Neural progenitor cell (in vitro differentiated cells): ENCODE results near the gene NECTIN3. TPM values are rescaled to one million over a fixed set of nuclear protein-coding genes. Genes with fewer than 3 reads are reported as not detected.

Experiments used
- DNase-seq: peaks from one replicate; pipeline ENCODE4 v3.0.0-alpha.2; 2016; ENCODE audit warnings: low spot score
- H2AFZ ChIP-seq: fragments of 200-600 bp; sonication (generic); replicated peaks from 2 replicates; pipeline ENCODE4 v1.6.1; 2016; ENCODE audit warnings: antibody characterized with exemption
- H3F3A ChIP-seq: fragments of 200-600 bp; sonication (generic); 2 replicates; pipeline ENCODE4 v1.6.1; 2016; ENCODE audit warnings: antibody characterized with exemption, low read depth
- H3K27ac ChIP-seq: fragments of 200-600 bp; sonication (generic); 2 replicates; pipeline ENCODE4 v1.5.1; 2016; ENCODE audit warnings: mild to moderate bottlenecking
- H3K27me3 ChIP-seq: fragments of 200-600 bp; sonication (generic); 2 replicates; pipeline ENCODE4 v1.6.1; 2016; ENCODE audit warnings: mild to moderate bottlenecking, moderate library complexity
- H3K36me3 ChIP-seq: fragments of 200-600 bp; sonication (generic); 2 replicates; pipeline ENCODE4 v1.5.1; 2016
- H3K4me1 ChIP-seq: fragments of 200-600 bp; sonication (generic); 2 replicates; pipeline ENCODE4 v1.6.1; 2016; ENCODE audit warnings: mixed run types
- H3K4me2 ChIP-seq: fragments of 200-600 bp; sonication (generic); 2 replicates; pipeline ENCODE4 v1.6.1; 2016
- H3K4me3 ChIP-seq: fragments of 200-600 bp; sonication (generic); 2 replicates; pipeline ENCODE4 v1.5.1; 2016
- H3K79me2 ChIP-seq: fragments of 200-600 bp; sonication (generic); 2 replicates; pipeline ENCODE4 v1.6.1; 2016; ENCODE audit warnings: low read depth
- H3K9ac ChIP-seq: fragments of 200-600 bp; sonication (generic); 2 replicates; pipeline ENCODE4 v1.6.1; 2016
- H3K9me3 ChIP-seq: fragments of 200-600 bp; sonication (generic); 2 replicates; pipeline ENCODE4 v1.5.1; 2016; ENCODE audit warnings: low read depth
- H4K20me1 ChIP-seq: fragments of 200-600 bp; sonication (generic); 2 replicates; pipeline ENCODE4 v1.6.1; 2016; ENCODE audit warnings: low read depth
- H3K27ac Mint-ChIP-seq: 3 replicates; pipeline ENCODE4 v1.8.0; 2021; ENCODE audit warnings: mixed read lengths
- H3K27me3 Mint-ChIP-seq: 2 replicates; pipeline ENCODE4 v1.8.0; 2022; ENCODE audit warnings: low read depth, mild to moderate bottlenecking, inconsistent platforms, moderate library complexity, mixed read lengths; ENCODE audit not compliant: insufficient read depth
- H3K36me3 Mint-ChIP-seq: 3 replicates; pipeline ENCODE4 v1.8.0; 2021; ENCODE audit warnings: mixed read lengths
- H3K4me1 Mint-ChIP-seq: 3 replicates; pipeline ENCODE4 v1.8.0; 2021; ENCODE audit warnings: mixed read lengths
- H3K4me3 Mint-ChIP-seq: 3 replicates; pipeline ENCODE4 v1.8.0; 2021; ENCODE audit warnings: mild to moderate bottlenecking, moderate library complexity, mixed read lengths
- H3K9me3 Mint-ChIP-seq: 3 replicates; pipeline ENCODE4 v1.8.0; 2020; ENCODE audit warnings: mixed read lengths
- EZH2 ChIP-seq: fragments of 200-600 bp; sonication (generic); IDR thresholded peaks from 2 replicates; pipeline ENCODE4 v1.6.1; 2017; ENCODE audit warnings: antibody characterized with exemption, mild to moderate bottlenecking, moderate library complexity
- EZH2phosphoT487 ChIP-seq: fragments of 200-600 bp; sonication (generic); IDR thresholded peaks from 2 replicates; pipeline ENCODE4 v1.6.1; 2017; ENCODE audit warnings: antibody characterized with exemption
- total RNA-seq: library from RNA; depleted of rRNA; stranded (reverse); fragments of >200 nt; gene quantifications from 2 replicates; pipeline ENCODE4 v1.2.3, GENCODE V29; 2015; ENCODE audit warnings: low replicate concordance
- TF ChIP-seq, protein P1 (sequence below): fragments of 200-600 bp; sonication (generic); IDR thresholded peaks from 2 replicates; pipeline ENCODE4 v1.5.1; 2017; ENCODE audit warnings: antibody characterized with exemption, mild to moderate bottlenecking

NECTIN3 gene
- total RNA-seq, 1 donor from 2014 or later = 71.5 TPM

DNA sequence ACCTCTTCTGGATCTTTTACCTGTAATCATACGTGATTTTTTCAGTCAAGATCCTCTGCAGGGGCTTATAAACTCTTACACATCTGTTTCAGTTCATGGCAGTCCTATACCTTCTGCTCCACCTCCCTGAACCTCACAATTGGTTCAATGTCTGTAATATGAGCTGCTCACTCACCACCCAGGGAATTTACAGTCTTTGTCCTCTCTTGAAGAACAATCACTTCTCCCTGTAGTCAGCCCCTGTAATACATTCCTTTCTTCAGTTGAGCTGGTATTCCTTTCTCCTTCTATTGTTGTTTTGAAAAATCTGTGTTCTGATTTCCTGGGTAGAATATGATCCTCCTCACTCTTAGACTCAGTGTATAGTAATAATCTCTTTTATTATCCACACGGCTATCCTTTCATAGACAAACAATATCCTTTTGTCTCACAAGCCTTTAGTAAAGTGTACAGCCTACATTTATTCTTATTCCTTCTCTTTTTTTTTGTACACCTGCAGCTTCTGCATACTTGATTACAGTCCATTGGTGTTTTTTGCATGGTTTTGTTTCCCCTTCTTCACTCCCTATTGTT, 101.8 kb downstream of the NECTIN3 start:
- peak; percentile 58 for DNase-seq
- H3K36me3 ChIP-seq = no peaks in the 10 kb centered on the region
- peak overlapping the region; percentile 19 for H3K4me2 ChIP-seq
- no peak overlapping the region for H3K27ac ChIP-seq
- peaks cover 27% of the 10 kb centered on the region for H3K36me3 Mint-ChIP-seq
- no peak overlapping the region for H2AFZ ChIP-seq
- TF ChIP-seq EZH2phosphoT487 (no peak), EZH2 (no peak)
- TF ChIP-seq, protein P1, sequence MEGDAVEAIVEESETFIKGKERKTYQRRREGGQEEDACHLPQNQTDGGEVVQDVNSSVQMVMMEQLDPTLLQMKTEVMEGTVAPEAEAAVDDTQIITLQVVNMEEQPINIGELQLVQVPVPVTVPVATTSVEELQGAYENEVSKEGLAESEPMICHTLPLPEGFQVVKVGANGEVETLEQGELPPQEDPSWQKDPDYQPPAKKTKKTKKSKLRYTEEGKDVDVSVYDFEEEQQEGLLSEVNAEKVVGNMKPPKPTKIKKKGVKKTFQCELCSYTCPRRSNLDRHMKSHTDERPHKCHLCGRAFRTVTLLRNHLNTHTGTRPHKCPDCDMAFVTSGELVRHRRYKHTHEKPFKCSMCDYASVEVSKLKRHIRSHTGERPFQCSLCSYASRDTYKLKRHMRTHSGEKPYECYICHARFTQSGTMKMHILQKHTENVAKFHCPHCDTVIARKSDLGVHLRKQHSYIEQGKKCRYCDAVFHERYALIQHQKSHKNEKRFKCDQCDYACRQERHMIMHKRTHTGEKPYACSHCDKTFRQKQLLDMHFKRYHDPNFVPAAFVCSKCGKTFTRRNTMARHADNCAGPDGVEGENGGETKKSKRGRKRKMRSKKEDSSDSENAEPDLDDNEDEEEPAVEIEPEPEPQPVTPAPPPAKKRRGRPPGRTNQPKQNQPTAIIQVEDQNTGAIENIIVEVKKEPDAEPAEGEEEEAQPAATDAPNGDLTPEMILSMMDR = no peak
- H4K20me1 ChIP-seq = no peaks in the 10 kb centered on the region
- H3K9ac ChIP-seq = no peak overlapping the region
- H3K27me3 ChIP-seq = no peaks in the 10 kb centered on the region
- no peak overlapping the region for H3K4me3 Mint-ChIP-seq
- peaks cover 13% of the 10 kb centered on the region for H3K4me1 ChIP-seq
- no peaks in the 10 kb centered on the region for H3K79me2 ChIP-seq
- H3K9me3 ChIP-seq = no peaks in the 10 kb centered on the region
- peak overlapping the region; percentile 9 for H3K27ac Mint-ChIP-seq
- no peaks in the 10 kb centered on the region for H3K27me3 Mint-ChIP-seq
- H3K4me3 ChIP-seq = no peak overlapping the region
- no peaks in the 10 kb centered on the region for H3K9me3 Mint-ChIP-seq
- H3K4me1 Mint-ChIP-seq = peaks cover 17% of the 10 kb centered on the region
- no peaks in the 10 kb centered on the region for H3F3A ChIP-seq

DNA sequence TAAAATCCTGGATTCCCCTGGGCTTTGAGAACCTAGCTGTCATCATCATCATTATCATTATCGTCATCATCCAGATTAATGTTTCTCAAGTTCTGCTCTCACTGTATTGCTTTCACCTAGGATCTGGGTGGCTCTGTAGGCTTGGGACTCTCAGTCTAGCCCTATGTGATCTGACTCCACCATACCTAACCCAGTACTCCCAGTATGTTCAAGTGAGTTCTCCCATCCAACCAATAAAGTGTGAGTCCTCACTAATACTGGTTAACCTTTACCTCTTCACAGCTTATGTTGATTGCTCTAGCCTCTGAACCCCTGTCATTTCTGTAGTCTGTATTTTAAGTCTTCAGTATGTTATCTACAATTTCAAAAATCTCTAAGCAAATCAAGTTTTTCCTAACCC, 102.3 kb downstream of the NECTIN3 start:
- no peak overlapping the region for H3K4me3 ChIP-seq
- no peaks in the 10 kb centered on the region for H3K36me3 ChIP-seq
- no peaks in the 10 kb centered on the region for H3K79me2 ChIP-seq
- TF ChIP-seq EZH2 (no peak), EZH2phosphoT487 (no peak)
- TF ChIP-seq, protein P1 = no peak
- H4K20me1 ChIP-seq = no peaks in the 10 kb centered on the region
- Mint-ChIP-seq H3K4me1 (peaks cover 17% of the 10 kb centered on the region), H3K4me3 (no peak overlapping the region), H3K27me3 (no peaks in the 10 kb centered on the region), H3K9me3 (no peaks in the 10 kb centered on the region), H3K27ac (no peak overlapping the region), H3K36me3 (peaks cover 27% of the 10 kb centered on the region)
- H3K27me3 ChIP-seq = no peaks in the 10 kb centered on the region
- no peak overlapping the region for H3K9ac ChIP-seq
- no peak overlapping the region for H2AFZ ChIP-seq
- no peak overlapping the region for H3K4me2 ChIP-seq
- H3F3A ChIP-seq = no peaks in the 10 kb centered on the region
- DNase-seq = no peak
- H3K27ac ChIP-seq = no peak overlapping the region
- no peaks in the 10 kb centered on the region for H3K9me3 ChIP-seq
- peaks cover 16% of the 10 kb centered on the region for H3K4me1 ChIP-seq

DNA sequence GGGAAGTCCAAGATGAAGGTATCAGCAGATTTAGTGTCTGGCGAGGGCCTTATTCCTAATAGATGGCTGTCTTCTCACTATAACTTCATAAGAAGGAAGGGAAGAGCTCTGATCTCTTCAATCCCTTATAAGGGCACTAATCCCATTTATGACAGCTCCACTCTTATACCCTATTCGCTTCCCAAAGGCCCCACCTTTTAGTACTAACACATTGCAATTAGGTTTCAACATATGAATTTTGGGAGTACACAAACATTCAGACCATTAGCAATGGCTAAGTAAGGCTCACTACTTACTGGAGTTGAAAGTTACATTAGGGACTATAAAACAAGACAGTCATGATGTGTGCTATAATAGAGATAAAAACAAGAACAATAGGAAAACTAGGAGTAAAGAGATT, 118.9 kb downstream of the NECTIN3 start:
- H3K4me3 Mint-ChIP-seq = no peak overlapping the region
- H3K4me3 ChIP-seq = no peak overlapping the region
- H3K27ac ChIP-seq = no peak overlapping the region
- TF ChIP-seq EZH2 = no peak
- TF ChIP-seq, protein P1 = no peak
- TF ChIP-seq EZH2phosphoT487 = no peak
- no peak for DNase-seq
- no peaks in the 10 kb centered on the region for H3F3A ChIP-seq
- no peaks in the 10 kb centered on the region for H3K4me1 ChIP-seq
- H3K9me3 ChIP-seq = no peaks in the 10 kb centered on the region
- H2AFZ ChIP-seq = no peak overlapping the region
- peaks cover 4% of the 10 kb centered on the region for H3K4me1 Mint-ChIP-seq
- no peaks in the 10 kb centered on the region for H3K27me3 Mint-ChIP-seq
- H3K27me3 ChIP-seq = no peaks in the 10 kb centered on the region
- peaks cover 13% of the 10 kb centered on the region for H3K36me3 Mint-ChIP-seq
- no peaks in the 10 kb centered on the region for H3K9me3 Mint-ChIP-seq
- H3K4me2 ChIP-seq = no peak overlapping the region
- no peaks in the 10 kb centered on the region for H3K79me2 ChIP-seq
- no peak overlapping the region for H3K27ac Mint-ChIP-seq
- H3K36me3 ChIP-seq = no peaks in the 10 kb centered on the region
- no peak overlapping the region for H3K9ac ChIP-seq
- H4K20me1 ChIP-seq = no peaks in the 10 kb centered on the region
